ENCODE data around the gene SKI. TPM values are rescaled to one million over a fixed set of nuclear protein-coding genes. Genes with fewer than 3 reads are reported as not detected.

SKI gene
- total RNA-seq, 3 donors from 2014 or later, result 22.1 to 33.8 (median 26.7) TPM

DNA sequence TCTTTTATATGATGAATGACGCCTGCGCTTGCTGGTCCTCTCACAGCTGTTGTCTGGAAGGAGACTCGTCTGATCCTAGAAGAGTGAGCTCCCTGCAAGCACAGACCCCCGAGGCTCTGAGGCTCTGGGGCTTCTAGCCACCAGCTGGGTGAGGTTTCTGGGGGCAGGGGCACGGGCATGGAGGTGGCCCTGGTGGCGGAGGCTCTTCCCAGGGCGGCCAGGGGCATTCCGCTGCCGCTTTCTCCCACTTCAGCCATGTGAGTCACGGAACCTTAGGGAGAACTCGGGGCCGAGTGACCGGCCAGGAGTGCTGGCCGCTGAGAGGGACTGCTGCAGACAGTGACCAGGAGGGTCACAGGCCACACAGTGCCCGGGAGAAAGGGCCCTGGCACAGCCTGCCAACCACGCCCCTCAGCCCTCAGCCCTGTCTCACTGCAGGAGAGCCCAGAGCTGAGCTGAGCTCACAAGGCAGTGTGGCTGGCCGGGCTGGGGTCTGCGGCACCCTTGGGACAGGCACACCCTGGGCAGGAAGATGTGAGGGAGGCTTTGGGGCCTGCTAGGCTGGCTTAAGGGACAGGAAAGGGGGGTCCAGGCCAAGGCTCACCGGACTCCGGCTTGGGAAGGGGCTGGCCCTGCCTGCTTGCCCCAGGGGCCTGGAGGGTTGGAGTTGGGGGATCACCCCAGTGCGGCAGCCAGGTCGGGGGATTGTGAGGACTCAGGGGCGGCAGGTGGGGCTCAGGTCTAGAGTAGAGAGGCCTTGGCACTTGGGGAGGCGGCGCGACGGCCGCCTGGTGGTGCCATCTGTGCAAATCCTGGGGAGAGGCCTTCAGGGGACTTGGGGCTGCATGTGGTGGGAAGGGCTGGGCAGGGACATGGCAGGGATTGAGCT is 127.5 kb downstream of the SKI start:
- no peak overlapping the region for H3K27ac ChIP-seq
- H3K36me3 ChIP-seq, result no peaks in the 10 kb centered on the region
- intact Hi-C loops (cut with DNase I; ENCODE audit: low total_unique reads), result no loop called here
- TF ChIP-seq POLR2A (IDR thresholded peaks at IDR 0.05), result no peak
- no peak for TF ChIP-seq POLR2AphosphoS5 (IDR thresholded peaks at IDR 0.05)
- TF ChIP-seq, protein P1, sequence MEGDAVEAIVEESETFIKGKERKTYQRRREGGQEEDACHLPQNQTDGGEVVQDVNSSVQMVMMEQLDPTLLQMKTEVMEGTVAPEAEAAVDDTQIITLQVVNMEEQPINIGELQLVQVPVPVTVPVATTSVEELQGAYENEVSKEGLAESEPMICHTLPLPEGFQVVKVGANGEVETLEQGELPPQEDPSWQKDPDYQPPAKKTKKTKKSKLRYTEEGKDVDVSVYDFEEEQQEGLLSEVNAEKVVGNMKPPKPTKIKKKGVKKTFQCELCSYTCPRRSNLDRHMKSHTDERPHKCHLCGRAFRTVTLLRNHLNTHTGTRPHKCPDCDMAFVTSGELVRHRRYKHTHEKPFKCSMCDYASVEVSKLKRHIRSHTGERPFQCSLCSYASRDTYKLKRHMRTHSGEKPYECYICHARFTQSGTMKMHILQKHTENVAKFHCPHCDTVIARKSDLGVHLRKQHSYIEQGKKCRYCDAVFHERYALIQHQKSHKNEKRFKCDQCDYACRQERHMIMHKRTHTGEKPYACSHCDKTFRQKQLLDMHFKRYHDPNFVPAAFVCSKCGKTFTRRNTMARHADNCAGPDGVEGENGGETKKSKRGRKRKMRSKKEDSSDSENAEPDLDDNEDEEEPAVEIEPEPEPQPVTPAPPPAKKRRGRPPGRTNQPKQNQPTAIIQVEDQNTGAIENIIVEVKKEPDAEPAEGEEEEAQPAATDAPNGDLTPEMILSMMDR (IDR thresholded peaks at IDR 0.05), result no peak
- H3K27me3 ChIP-seq, result no peaks in the 10 kb centered on the region
- no peaks in the 10 kb centered on the region for H3K9me3 ChIP-seq
- H3K4me3 ChIP-seq, result no peak overlapping the region
- no peak for DNase-seq (ENCODE audit: low spot score in 2 of 2)
- H3K4me1 ChIP-seq, result no peaks in the 10 kb centered on the region

DNA sequence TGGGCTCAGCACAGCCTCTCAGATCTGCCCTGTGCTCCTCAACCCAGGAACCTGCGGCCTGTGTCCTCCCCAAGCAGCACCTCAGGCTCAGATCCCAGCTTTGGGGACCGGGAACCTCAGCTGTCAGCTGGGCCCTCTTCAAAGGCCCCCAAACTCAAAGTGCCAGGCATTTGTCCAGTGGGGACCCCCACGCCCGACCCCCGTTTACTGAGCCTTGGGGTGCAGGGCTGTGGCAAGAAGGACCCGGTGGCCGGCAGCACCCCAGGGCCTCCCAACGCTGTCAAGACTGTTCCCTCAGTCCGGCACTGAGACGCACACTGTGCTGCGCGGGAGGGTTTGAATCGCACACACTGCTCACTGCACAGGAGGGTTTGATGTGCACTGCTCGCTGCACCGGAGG is 128.3 kb downstream of the SKI start:
- Histone ChIP-seq H3K36me3 (no peaks in the 10 kb centered on the region), H3K9me3 (no peaks in the 10 kb centered on the region), H3K27me3 (no peaks in the 10 kb centered on the region), H3K27ac (no peak overlapping the region), H3K4me3 (no peak overlapping the region), H3K4me1 (no peaks in the 10 kb centered on the region)
- no peak for DNase-seq (ENCODE audit: low spot score in 2 of 2)
- TF ChIP-seq, protein P1 (IDR thresholded peaks at IDR 0.05), result no peak
- TF ChIP-seq POLR2A (IDR thresholded peaks at IDR 0.05) (no peak), POLR2AphosphoS5 (IDR thresholded peaks at IDR 0.05) (no peak)
- intact Hi-C loops (cut with DNase I; ENCODE audit: low total_unique reads), result no loop called here

DNA sequence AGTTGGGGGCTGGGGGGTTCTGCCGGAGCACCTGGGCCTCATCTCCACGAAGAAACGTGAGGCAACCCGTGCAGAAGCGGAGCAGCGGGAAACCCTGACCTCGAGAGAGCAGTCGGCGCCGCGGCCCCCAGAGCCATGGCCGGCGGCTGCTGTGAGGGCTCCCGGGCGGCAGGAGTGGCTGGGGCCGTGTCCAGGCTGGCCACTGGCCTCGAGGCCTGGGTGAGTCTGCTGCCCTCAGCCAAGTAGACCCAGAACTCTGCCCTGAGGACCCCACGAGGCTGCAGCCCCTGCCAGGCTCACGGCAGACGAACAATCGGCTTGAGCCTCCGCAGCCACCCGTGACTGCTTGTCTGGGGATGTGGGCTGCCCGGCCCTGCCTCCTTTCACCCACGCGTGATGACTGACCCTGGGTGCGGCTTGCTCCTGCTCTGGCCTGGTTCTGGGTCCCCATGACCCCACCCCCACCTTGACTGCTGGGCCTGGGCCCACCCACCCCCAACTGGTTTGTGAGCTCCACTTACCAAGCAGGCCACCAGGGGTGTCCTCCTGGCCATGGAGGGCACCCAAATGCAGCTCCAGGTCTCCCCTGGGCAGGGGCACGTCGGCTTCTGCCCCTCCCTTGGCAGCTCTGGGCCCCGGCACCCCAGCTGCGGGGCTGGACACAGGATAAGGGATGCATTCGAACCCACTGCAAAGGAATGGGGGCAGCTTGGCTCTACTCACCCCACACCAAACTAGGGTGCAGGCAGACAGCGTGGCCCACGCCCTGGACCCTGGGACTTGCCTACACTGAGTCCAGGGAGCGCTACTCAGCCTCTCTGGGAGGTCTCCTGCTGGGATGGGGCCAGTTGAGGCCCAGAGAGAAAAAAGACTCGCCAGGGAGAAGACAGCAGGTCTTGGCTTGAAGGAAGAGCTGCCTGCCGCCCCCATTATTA is 129.1 kb downstream of the SKI start:
- Histone ChIP-seq H3K9me3 (no peaks in the 10 kb centered on the region), H3K4me3 (no peak overlapping the region), H3K27me3 (no peaks in the 10 kb centered on the region), H3K4me1 (no peaks in the 10 kb centered on the region), H3K36me3 (no peaks in the 10 kb centered on the region), H3K27ac (no peak overlapping the region)
- intact Hi-C loops (cut with DNase I; ENCODE audit: low total_unique reads), result no loop called here
- DNase-seq (ENCODE audit: low spot score in 2 of 2), result no peak
- TF ChIP-seq POLR2A (IDR thresholded peaks at IDR 0.05), result no peak
- TF ChIP-seq, protein P1 (IDR thresholded peaks at IDR 0.05), result no peak
- TF ChIP-seq POLR2AphosphoS5 (IDR thresholded peaks at IDR 0.05), result no peak

DNA sequence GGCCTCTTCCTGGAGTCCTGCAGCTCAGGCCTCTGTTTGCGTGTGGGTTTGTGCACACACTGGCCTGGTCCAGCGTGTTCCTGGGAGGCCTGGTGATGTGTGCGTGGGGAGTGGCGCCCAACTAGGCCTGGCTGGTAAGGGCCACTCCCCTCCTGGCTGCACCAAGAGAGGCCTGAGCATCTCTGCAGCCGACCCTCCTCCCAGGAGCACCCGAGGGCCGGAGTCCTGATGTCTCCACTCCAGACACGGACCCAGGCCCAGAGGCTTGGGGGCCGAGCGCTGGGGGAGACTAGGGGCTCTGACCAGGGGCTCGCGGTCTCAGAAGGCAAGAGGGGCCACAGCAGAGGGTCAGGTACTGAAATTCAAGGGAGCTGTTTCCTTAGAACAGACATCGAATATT is 130.0 kb downstream of the SKI start:
- Histone ChIP-seq H3K27me3 (no peaks in the 10 kb centered on the region), H3K4me3 (no peak overlapping the region), H3K9me3 (no peaks in the 10 kb centered on the region), H3K27ac (no peak overlapping the region), H3K36me3 (no peaks in the 10 kb centered on the region), H3K4me1 (no peaks in the 10 kb centered on the region)
- no peak for DNase-seq (ENCODE audit: low spot score in 2 of 2)
- TF ChIP-seq, protein P1 (IDR thresholded peaks at IDR 0.05), result no peak
- TF ChIP-seq POLR2AphosphoS5 (IDR thresholded peaks at IDR 0.05) (no peak), POLR2A (IDR thresholded peaks at IDR 0.05) (no peak)
- intact Hi-C loops (cut with DNase I; ENCODE audit: low total_unique reads), result no loop called here

Measured in breast epithelium (tissue), 4 donors.